ENCODE results near the gene REEP3. TPM values are rescaled to one million over a fixed set of nuclear protein-coding genes. Genes with fewer than 3 reads are reported as not detected.
A peak's percentile ranks its signal among the peaks of the same experiment; 100 is the strongest.

The REEP3 gene
- total RNA-seq, 2 experiments from 2014 or later, result 13.6 to 15.1 TPM

GRCh38 chr10:63629363-63630084, 108.3 kb downstream of the REEP3 start:
- CTCF ChIA-PET, result interaction anchor here (0.6 to 9.1 kb wide), 55 partner anchors 8 to 496 kb away, joined by 3 to 171 read pairs (median 4); partner anchors contain the start of genes JMJD1C and NRBF2
- no peaks in the 10 kb centered on the region for H3K36me3 Mint-ChIP-seq (ENCODE audit: low read depth)
- ATAC-seq (peak; percentile 74), DNase-seq (peak; percentile 92)
- POLR2A ChIA-PET, result interaction anchor here (0.7 to 1.5 kb wide), 4 partner anchors 362 to 493 kb away, joined by 3 to 7 read pairs (median 4); no protein-coding TSS in a partner anchor
- TF ChIP-seq CTCF (IDR thresholded peaks at IDR 0.05), result peak; percentile 90
- no peaks in the 10 kb centered on the region for H3K9me3 Mint-ChIP-seq
- H3K27ac Mint-ChIP-seq, result peak overlapping the region; percentile 86
- peaks cover 3% of the 10 kb centered on the region for H3K27me3 Mint-ChIP-seq
- intact Hi-C loops (cut with micrococcal nuclease), result loop anchor here (2.0 to 10.0 kb wide), 5 partner anchors 88 to 463 kb away; partner anchors contain the start of gene REEP3
- peak overlapping the region; percentile 78 for H3K4me3 Mint-ChIP-seq
- peaks cover 25% of the 10 kb centered on the region for H3K4me1 Mint-ChIP-seq (ENCODE audit: low read depth)

GRCh38 chr10:63630085-63630930, 109.1 kb downstream of the REEP3 start:
- CTCF ChIA-PET, result interaction anchor here (0.7 to 9.1 kb wide), 26 partner anchors 9 to 497 kb away, joined by 3 to 171 read pairs (median 4); partner anchors contain the start of genes JMJD1C and NRBF2

GRCh38 chr10:63630931-63631680, 109.9 kb downstream of the REEP3 start:
- H3K27me3 Mint-ChIP-seq, result peaks cover 3% of the 10 kb centered on the region
- H3K9me3 Mint-ChIP-seq, result no peaks in the 10 kb centered on the region
- peaks cover 25% of the 10 kb centered on the region for H3K4me1 Mint-ChIP-seq (ENCODE audit: low read depth)
- peak overlapping the region; percentile 82 for H3K27ac Mint-ChIP-seq
- no peaks in the 10 kb centered on the region for H3K36me3 Mint-ChIP-seq (ENCODE audit: low read depth)
- peak overlapping the region; percentile 78 for H3K4me3 Mint-ChIP-seq
- POLR2A ChIA-PET, result interaction anchor here (0.6 to 1.5 kb wide), 8 partner anchors 41 to 457 kb away, joined by 3 to 5 read pairs (median 3); no protein-coding TSS in a partner anchor
- ATAC-seq, result no peak
- no peak for DNase-seq
- CTCF ChIA-PET, result interaction anchor here (0.9 to 9.1 kb wide), 9 partner anchors 8 to 473 kb away, joined by 3 to 171 read pairs (median 5); partner anchors contain the start of gene JMJD1C
- intact Hi-C loops (cut with micrococcal nuclease), result loop anchor here (5.0 kb wide), 1 partner anchor 364 kb away; no protein-coding TSS in a partner anchor
- no peak for TF ChIP-seq CTCF (IDR thresholded peaks at IDR 0.05)

More at GRCh38 chr10:63630085-63630930, 109.1 kb downstream of the REEP3 start:
- no peaks in the 10 kb centered on the region for H3K9me3 Mint-ChIP-seq
- intact Hi-C loops (cut with micrococcal nuclease), result loop anchor here (5.0 kb wide), 1 partner anchor 363 kb away; no protein-coding TSS in a partner anchor
- TF ChIP-seq CTCF (IDR thresholded peaks at IDR 0.05), result no peak
- H3K4me1 Mint-ChIP-seq (ENCODE audit: low read depth), result peaks cover 25% of the 10 kb centered on the region
- H3K27ac Mint-ChIP-seq, result peak overlapping the region; percentile 86
- DNase-seq (peak; percentile 88), ATAC-seq (peak; percentile 65)
- H3K27me3 Mint-ChIP-seq, result peaks cover 3% of the 10 kb centered on the region
- H3K4me3 Mint-ChIP-seq, result peak overlapping the region; percentile 78
- POLR2A ChIA-PET, result interaction anchor here (0.6 to 1.5 kb wide), 7 partner anchors 42 to 463 kb away, joined by 3 to 7 read pairs (median 4); no protein-coding TSS in a partner anchor
- no peaks in the 10 kb centered on the region for H3K36me3 Mint-ChIP-seq (ENCODE audit: low read depth)

- no peak for DNase-seq
- peaks cover 25% of the 10 kb centered on the region for H3K4me1 Mint-ChIP-seq (ENCODE audit: low read depth)
- H3K36me3 Mint-ChIP-seq (ENCODE audit: low read depth), result no peaks in the 10 kb centered on the region
- intact Hi-C loops (cut with micrococcal nuclease), result loop anchor here (5.0 kb wide), 1 partner anchor 365 kb away; no protein-coding TSS in a partner anchor
- ChIA-PET POLR2A (interaction anchor here (1.1 to 1.4 kb wide), 2 partner anchors 75 to 411 kb away, joined by 3 read pairs; no protein-coding TSS in a partner anchor), CTCF (interaction anchor here (2.2 to 9.1 kb wide), 3 partner anchors 87 to 474 kb away, joined by 9 to 171 read pairs (median 106); no protein-coding TSS in a partner anchor)
- no peak for ATAC-seq
- H3K9me3 Mint-ChIP-seq, result no peaks in the 10 kb centered on the region
- TF ChIP-seq CTCF (IDR thresholded peaks at IDR 0.05), result no peak
- no peak overlapping the region for H3K4me3 Mint-ChIP-seq
- H3K27ac Mint-ChIP-seq, result no peak overlapping the region
- H3K27me3 Mint-ChIP-seq, result peaks cover 3% of the 10 kb centered on the region
Observed at GRCh38 chr10:63631991-63632390, 110.8 kb downstream of the REEP3 start.

All from activated CD8-positive, alpha-beta T cell treated with anti-CD3 and anti-CD28 coated beads for 36 hours (primary cell).